K562 (cell line): ENCODE measurements around the gene KCNQ5. TPM values are rescaled to one million over a fixed set of nuclear protein-coding genes. Genes with fewer than 3 reads are reported as not detected.

ENCODE experiments used
- CEBPB ChIP-seq: fragments of 450-650 bp; IDR thresholded peaks from 2 replicates; pipeline ENCODE4 v1.6.1; 2016; ENCODE audit warnings: missing genetic modification characterization, missing compliant biosample characterization
- GABPA ChIP-seq: fragments of 200-800 bp; sonication (Bioruptor generic); conservative IDR thresholded peaks from 2 replicates; pipeline ENCODE4 v1.6.1; 2016; ENCODE audit warnings: low read depth, missing genetic modification characterization, missing compliant biosample characterization
- MEF2A ChIP-seq: IDR thresholded peaks from 2 replicates; pipeline ENCODE4 v1.6.1; 2011; ENCODE audit warnings: low read depth, mild to moderate bottlenecking, low read length, moderate library complexity; ENCODE audit not compliant: control insufficient read depth
- MGA ChIP-seq: fragments of 450-650 bp; IDR thresholded peaks from 2 replicates; pipeline ENCODE4 v1.6.1; 2016; ENCODE audit warnings: mild to moderate bottlenecking, moderate library complexity
- NR2F6 ChIP-seq: fragments of 450-650 bp; formaldehyde crosslinking; IDR thresholded peaks from 2 replicates; pipeline ENCODE4 v1.4.0; 2020; ENCODE audit warnings: mild to moderate bottlenecking
- PHTF2 ChIP-seq: fragments of 250-450 bp; sonication (Bioruptor Pico); IDR thresholded peaks from 2 replicates; pipeline ENCODE4 v1.5.0; 2021; ENCODE audit warnings: mild to moderate bottlenecking
- ZNF76 ChIP-seq: fragments of 250-450 bp; sonication (Bioruptor Pico); IDR thresholded peaks from 2 replicates; pipeline ENCODE4 v1.4.0; 2020; ENCODE audit warnings: mild to moderate bottlenecking, moderate library complexity, borderline replicate concordance
- polyA plus RNA-seq, 8 experiments: library from polyadenylated mRNA; depleted of rRNA in 4 of 8; stranded (reverse) in 5 of 8; unstranded in 3 of 8; fragments of >200 nt; fragmentation: Nextera tagmentation in 2 of 8; fragmentation: Illumina TruSeq in 1 of 8; extraction: Ambion mirVana in 2 of 8; extraction: Trizol in 1 of 8; gene quantifications; 2 replicates each; pipeline versions ENCODE4 v1.2.1 to v1.2.3, GENCODE V29; 2011 to 2014; ENCODE audit warnings: inconsistent platforms in 1 of 8, missing spikeins in 1 of 8
- total RNA-seq, 7 experiments: library from RNA; depleted of rRNA in 6 of 7; stranded (reverse); fragments of >200 nt in 6 of 7; fragmentation: Illumina TruSeq in 2 of 7; extraction: Trizol in 2 of 7; gene quantifications; 2 replicates each; pipeline versions ENCODE4 v1.2.1 to v1.2.3, GENCODE V29; 2011 to 2021; ENCODE audit warnings: low replicate concordance in 1 of 7
- TF ChIP-seq, protein P1 (sequence below): fragments of 450-650 bp; IDR thresholded peaks from 2 replicates; pipeline ENCODE4 v1.6.1; 2016; ENCODE audit warnings: borderline replicate concordance

KCNQ5 gene
- total and polyA plus RNA-seq, 9 of the 15 experiments (the other 6 are each of a cell fraction or from before 2014, with no cell fraction given): 0.31 to 5.9 (median 2.6) TPM

- TF ChIP-seq, protein P1, sequence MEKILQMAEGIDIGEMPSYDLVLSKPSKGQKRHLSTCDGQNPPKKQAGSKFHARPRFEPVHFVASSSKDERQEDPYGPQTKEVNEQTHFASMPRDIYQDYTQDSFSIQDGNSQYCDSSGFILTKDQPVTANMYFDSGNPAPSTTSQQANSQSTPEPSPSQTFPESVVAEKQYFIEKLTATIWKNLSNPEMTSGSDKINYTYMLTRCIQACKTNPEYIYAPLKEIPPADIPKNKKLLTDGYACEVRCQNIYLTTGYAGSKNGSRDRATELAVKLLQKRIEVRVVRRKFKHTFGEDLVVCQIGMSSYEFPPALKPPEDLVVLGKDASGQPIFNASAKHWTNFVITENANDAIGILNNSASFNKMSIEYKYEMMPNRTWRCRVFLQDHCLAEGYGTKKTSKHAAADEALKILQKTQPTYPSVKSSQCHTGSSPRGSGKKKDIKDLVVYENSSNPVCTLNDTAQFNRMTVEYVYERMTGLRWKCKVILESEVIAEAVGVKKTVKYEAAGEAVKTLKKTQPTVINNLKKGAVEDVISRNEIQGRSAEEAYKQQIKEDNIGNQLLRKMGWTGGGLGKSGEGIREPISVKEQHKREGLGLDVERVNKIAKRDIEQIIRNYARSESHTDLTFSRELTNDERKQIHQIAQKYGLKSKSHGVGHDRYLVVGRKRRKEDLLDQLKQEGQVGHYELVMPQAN: peak; percentile 54; the same call in 1 of the 2 replicates
- peak; percentile 74; the same call in 1 of the 2 replicates for TF ChIP-seq MEF2A
- TF ChIP-seq NR2F6: no peak
- TF ChIP-seq CEBPB (tag): peak; percentile 25; the same call in 1 of the 2 replicates
- no peak for TF ChIP-seq GABPA (tag)
- TF ChIP-seq PHTF2: no peak
- no peak for TF ChIP-seq ZNF76 (CRISPR knock-in tag)
- TF ChIP-seq MGA: peak; percentile 95
These were observed 1.8 kb upstream of the KCNQ5 start (continued) for GRCh38 chr6:72619883-72620696.
